ENCODE results near the gene BRAF.
"Not testable (repeated sequence)": the region's sequence is repeated elsewhere in the genome, so short reads cannot be mapped to it uniquely, and the experiment has no call there.

BRAF gene

DNA sequence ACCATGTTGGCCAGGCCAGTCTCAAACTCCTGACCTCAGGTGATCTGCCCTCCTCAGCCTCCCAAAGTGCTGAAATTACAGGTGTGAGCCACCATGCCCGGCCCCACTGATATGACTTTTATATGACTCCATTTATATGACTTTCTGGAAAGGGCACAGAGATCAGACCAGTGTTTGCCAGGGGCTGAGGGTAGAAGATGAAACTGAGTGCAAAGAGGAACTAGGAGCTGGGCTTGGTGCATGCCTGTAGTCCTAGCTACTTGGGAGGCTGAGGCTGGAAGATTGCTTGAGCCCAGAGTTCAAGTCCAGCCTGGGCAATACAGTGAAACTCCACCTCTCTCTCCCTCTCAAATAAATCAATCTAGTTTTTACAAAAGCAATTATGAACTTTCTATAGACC is 7.5 kb downstream of the BRAF start:
- no peak for DNase-seq

DNA sequence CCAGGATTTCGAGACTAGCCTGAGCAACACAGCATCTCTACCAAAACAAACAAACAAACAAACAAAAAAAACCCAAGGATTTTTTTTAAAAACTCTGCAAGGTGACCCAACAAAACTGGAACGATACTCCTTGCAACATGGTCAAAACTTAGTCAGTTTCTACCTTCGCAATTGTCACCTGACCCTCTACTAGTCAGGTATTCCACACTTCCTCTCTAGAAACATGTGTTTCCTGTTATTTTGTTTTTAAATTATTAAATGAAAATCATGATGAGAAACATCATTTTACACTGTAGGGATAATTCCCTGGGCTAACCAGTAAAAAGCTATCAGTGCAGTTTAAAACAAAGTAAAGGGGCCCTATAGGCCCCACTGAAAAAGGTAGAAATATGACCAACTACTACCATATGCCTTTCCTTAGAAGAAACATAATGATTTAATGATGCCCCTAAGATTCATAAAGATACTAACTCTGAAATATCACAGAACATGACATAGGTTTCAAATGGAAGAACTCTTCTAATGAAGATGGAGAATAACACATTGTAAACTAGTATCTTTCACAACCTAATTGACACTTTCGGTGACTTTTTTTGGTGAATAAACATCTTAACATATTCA is 8.7 kb downstream of the BRAF start:
- DNase-seq: no peak

- DNase-seq: no peak
Measured at GRCh38 chr7:140914083-140914482, 10.6 kb downstream of the BRAF start.

GRCh38 chr7:140913596-140913928 is 11.2 kb downstream of the BRAF start:
- DNase-seq: not testable (repeated sequence)

DNA sequence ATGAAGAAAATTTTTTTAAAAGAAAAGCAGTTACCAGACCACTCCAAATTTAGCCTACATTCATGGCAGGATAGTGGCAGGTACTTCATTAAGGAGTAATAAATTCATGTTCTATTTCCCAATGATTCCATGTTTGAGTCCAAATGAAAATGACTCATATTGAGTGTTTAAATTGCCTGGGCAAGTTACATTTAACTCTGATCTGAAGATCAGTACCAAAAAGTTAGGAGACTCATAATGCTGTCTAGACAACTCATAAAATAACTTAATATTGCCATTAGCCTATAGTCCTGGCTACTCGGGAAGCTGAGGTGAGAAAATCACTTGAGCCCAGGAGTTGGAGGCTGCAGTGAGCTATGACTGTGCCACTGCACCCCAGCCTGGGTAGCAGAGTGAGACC is 13.0 kb downstream of the BRAF start:
- no peak for DNase-seq

DNA sequence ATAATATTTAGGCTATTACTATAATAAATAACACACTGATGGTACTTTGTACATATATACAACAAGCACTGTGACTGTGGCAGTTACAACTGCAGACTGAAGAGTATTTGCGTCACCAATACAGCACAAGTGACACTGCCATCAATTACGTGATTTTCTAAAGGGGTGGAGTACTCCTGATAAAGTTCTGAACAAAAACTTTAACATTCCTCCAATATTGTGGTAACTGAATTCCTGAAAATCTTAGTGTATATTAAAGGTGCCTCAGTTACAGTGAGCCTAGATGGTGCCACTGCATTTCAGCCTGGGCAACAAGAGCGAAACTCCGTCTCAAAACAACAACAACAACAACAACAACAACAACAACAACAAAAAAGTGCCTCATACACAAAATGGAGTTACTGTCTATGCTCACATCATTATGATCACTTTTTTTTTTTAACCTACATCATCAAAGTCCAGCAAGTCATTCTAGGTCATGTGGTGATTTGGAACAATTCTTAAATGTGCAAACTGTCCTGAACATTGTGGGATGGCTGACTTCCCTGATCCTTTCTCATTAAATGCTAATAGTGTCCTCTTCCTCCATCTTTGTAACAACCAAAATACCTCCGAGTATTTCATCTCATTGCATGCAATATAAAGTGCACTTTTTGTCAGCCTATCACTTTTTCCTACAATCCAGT is 15.1 kb downstream of the BRAF start:
- DNase-seq: no peak

DNA sequence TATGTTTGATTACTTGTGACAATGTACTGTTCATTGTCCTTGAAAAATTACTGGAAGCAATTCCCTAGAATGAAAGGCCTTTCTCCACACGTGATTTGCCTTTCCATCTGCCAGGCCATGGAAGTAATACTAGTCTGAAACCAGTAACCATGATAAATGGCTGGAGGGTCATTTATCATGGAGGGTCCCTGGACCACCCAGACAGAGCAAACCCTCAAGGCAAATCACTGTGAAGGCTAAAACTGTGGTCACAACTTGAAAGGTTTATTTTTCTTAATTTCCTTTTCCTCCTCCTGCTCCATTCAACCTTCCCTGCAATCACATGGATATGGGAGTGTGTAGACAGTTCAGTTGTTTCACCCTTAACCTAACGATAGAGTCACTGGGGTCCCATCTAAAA is 16.4 kb downstream of the BRAF start:
- no peak for DNase-seq

DNA sequence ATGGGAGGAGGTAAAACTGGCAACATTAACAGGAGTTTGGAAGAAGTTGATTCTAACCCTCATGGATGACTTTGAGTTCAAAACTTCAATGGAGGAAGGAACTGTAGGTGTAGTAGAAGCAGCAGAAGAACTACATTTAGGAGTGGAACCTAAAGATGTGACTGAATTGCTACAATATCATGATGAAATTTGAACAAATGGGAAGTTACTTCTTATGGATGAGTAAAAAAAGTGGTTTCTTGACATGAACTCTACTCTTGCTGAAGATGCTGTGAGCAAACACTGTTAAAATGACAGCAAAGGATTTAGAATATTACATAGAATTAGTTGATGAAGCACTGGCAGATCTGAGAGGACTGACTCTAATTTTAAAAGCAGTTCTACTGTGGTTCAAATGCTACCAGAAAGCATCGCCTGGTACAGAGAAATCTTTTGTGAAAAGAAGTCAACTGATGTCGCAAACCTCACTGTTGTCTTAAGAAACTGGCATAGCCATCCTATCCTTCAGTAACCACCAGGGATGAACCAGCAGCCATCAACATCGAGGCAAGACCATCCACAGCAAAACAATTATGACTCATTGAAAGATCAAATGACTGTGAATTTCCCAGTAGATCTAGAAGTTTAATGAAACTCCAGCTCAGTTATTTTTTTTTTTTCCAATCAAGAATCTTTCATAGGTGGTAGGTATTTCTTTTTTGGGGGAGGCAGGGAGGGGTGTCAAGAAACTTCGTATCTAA is 20.8 kb downstream of the BRAF start:
- DNase-seq: no peak

DNA sequence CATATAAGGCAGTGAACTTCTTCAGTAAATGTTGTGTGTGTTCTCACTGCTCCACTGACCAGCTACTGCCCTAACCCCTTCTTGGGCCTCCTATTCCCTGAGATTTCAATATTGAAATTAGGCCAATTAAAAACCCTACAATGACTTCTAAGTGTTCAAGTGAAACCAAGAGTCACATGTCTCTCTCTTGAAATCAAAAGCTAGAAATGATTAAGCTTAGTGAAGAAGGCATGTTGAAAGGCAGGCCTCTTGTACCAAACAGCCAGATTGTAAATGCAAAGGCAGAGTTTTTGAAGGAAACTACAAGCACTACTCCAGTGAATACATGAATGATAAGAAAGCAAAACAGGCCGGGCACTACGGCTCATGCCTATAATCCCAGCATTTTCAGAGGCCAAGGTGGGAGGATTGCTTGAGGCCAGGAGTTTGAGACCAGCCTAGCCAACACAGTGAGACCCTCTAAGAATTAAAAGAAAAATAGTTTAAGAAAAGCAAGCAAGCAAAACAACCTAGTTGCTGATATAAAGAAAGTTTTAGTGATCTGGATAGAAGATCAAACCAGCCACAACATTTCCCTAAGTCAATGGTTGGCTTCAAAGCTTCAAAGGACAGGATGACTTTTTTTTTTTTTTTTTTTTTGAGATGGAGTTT is 22.3 kb downstream of the BRAF start:
- no peak for DNase-seq

GRCh38 chr7:140901941-140902302 is 22.8 kb downstream of the BRAF start:
- DNase-seq: no peak

DNA sequence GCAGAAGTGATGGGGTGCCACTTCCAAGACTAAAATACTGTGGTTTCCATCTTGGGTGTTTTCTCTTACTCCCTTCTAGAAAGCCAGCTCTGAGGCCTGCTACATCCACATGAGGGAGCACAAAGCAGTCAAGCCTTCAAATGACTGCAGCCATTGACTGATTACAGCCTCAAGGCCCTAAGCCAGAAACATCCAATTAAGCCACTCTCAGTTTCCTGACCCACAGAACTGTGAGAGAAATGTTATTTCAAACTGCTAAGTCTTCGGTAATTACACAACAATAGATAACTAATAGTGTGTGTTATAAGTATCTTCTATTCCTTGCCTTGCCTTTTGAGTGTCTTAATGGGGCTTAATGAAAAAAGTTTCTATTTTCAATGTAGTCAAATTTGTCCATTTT is 24.8 kb downstream of the BRAF start:
- DNase-seq: no peak

DNA sequence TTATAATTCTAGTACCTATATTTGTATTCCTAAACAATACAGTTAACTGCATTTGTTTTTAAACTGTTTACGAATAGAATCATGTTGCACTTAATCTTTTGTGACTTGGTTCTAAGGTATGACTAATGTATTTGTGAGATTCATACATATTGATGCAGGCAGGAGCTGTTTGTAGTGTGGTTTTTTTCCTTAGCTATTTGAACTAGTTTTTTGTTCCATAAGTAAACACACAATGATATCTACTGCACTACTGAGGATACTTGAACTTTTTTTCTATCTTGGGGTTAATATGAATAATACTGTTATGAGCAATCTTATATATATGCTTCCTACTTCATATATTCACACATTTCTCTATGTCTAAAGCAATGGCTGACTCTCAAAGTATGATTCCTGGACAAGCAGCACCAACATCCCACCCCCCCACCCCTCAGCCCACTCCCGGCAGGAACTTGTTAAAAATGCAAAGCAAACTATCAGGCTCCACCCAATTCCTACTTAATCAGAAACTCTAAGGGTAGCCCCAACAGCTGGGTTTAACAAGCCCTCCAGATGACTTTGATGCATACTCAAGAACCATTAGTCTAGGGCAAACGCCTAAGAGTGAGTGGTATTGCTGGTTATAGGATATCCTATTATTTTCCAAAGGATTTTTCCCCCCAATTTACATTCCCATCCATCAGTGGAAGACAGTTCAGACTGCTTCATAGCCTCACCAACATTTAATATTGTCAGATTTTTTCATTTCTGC is 25.8 kb downstream of the BRAF start:
- DNase-seq: no peak

DNA sequence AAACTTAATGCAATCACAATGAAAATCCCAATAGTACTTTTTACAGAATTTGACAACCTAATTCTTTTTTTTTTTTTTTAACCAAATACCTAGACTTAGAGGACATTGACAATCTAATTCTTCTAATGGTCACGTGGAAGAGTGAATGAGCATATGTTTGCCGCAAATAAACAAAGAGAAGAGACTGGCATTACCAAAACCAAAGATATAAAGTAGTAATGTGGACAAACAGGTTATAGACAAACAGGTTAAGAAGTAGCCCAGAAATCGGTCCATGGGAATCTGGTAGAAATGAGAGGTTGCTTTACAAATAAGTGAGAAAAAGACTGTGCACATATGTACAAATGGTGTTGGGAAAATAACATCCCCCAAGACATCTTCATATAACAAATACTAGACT is 27.7 kb downstream of the BRAF start:
- no peak for DNase-seq

DNA sequence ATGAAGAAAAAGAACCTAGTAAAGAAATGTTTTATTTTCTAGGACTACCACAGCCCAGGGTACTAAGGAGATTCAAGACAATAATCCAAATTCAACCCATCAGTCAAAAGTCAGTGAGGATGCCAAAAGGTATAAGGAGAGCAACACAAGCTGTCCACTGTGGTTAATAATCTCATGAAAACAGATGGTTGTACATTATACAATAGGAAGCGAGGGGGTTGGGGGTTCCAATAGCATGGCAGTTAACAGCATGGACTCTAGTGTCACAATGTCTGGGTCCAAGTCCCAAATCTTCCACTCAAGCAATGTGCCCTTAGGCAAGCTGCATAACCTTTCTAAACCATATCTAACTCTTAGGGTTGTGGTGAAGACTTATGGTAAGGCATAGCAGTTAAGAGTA is 35.1 kb downstream of the BRAF start:
- no peak for DNase-seq

- DNase-seq: no peak
Measured at GRCh38 chr7:140889150-140889549, 35.6 kb downstream of the BRAF start.

GRCh38 chr7:140888087-140888486 is 36.6 kb downstream of the BRAF start:
- DNase-seq: no peak

DNA sequence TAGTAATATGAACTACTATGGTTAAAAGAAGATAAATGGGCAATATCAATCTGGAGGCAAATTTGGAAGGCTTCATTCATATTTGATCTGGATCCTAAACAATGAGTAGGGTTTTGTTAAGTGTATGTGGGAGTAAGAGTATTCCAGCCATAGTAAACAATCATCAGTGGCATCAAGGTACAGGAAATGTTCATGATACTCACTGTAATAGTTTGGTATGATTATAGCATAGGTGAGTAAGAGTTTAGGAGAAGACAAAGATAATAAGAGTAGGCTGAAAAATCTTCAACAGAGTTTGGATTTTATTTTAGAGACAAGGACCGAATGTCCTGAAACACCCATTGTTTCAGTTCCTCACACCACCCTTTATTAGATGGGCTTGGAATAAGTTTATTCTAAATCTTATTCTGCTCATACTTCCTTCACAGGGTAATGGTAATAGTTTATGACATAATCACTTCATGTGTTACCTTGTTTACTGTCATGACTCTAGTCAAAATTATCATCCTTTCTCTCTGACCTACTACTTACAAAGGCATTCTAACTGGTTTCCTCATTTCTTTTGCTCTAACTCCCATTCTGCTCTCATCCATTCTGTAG is 38.9 kb downstream of the BRAF start:
- DNase-seq: no peak

- DNase-seq: no peak
Measured at GRCh38 chr7:140883378-140883777, 41.4 kb downstream of the BRAF start.

- DNase-seq: not testable (repeated sequence)
Measured at GRCh38 chr7:140882834-140883233, 41.9 kb downstream of the BRAF start.

GRCh38 chr7:140881507-140882228 is 43.1 kb downstream of the BRAF start:
- no peak for DNase-seq

DNA sequence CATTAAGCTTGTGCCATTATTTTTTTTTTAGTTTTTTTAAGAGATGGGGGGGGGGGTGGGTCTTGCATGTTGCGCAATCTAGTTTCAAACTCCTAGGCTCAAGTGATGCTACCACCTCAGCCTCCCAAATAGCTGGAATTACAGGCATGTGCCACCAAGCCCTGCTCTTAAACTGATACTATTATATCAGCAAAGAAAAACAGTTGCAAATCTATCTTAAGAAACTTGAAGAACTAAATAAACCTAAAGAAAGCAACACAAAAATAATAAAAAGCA is 47.5 kb downstream of the BRAF start:
- no peak for DNase-seq

DNA sequence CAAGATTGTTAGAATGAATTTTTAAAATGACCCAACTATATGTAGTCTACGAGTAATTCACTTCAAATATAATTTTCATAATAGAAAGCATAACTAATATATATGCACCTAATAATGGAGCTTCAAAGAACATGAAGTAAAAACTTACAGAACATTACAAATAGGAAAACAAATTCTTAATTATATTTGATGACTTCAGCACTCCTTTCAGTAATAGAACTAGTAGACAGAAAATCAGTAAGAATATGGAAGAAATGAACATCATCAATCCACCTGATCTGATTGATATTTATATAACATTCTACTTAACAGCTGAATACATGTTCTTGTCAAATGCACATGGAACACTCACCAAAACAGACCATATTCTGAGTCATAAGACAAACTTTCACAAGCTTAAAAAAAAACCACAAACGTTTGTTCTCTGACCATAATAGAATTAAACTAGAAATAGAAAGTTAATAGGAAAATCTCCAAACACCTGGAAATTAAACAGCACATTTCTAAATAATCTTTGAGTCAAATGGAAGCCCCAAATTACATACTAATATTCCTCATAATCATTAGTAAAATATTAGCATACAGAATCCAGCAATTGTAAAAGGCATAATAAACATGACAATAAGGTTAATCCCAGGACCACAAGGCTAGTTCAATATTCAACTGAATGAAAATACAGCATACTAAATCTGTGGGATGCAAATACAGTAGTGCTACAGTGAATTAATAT is 48.0 kb downstream of the BRAF start:
- DNase-seq: no peak

Measured in femur (tissue), 1 donor.